ENCODE results near the gene EHBP1. TPM values are rescaled to one million over a fixed set of nuclear protein-coding genes. Genes with fewer than 3 reads are reported as not detected.

The EHBP1 gene
- polyA plus RNA-seq, 3 donors: 4.2 to 6.1 (median 6.0) TPM

DNA sequence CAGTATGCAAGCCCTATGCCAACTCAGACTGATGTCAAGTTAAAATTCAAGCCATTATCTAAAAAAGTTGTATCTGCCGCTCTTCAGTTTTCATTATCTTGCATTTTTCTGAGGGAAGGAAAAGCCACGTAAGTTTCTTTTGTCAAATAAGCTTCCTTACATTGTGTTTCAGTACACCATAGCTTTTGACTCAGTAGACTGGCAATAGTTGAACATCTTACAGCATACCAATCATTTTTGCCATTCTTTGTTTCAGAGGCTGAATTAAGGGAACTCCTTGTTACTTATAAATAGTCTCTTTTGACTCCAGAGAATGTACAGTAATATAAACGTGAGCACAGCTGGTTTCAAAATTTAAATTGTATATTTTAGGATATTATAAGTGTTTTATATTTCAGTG lies 120.6 kb downstream of the EHBP1 start:
- Histone ChIP-seq H3K9ac (ENCODE audit: insufficient read depth, low read length, poor library complexity, severe bottlenecking) (no peak overlapping the region), H3K4me1 (ENCODE audit: control insufficient read depth in 1 of 2, insufficient read depth in 2 of 2, low read length in 2 of 2) (no peaks in the 10 kb centered on the region), H3K27me3 (ENCODE audit: control insufficient read depth in 2 of 2, insufficient read depth in 2 of 2, low read length in 2 of 2) (no peaks in the 10 kb centered on the region), H3K36me3 (replicated peaks in 1 of 2; ENCODE audit: control insufficient read depth in 1 of 2, insufficient read depth in 2 of 2, low read length in 2 of 2) (peaks cover 5 to 29% of the 10 kb centered on the region in 2 donors), H3K4me3 (replicated peaks in 1 of 3; ENCODE audit: low read depth in 2 of 3, low read length in 3 of 3) (no peak overlapping the region), H3K4me2 (replicated peaks; ENCODE audit: extremely low read depth, low read length, poor library complexity, severe bottlenecking) (no peak overlapping the region), H4K20me1 (ENCODE audit: insufficient read depth, low read length) (no peaks in the 10 kb centered on the region), H3K79me2 (ENCODE audit: insufficient read depth, low read length) (no peaks in the 10 kb centered on the region), H3K27ac (ENCODE audit: low read depth in 1 of 2, low read length in 2 of 2) (no peak overlapping the region), H2AFZ (ENCODE audit: insufficient read depth, low read depth, low read length, poor library complexity, severe bottlenecking) (no peak overlapping the region), H3K9me3 (replicated peaks in 1 of 2; ENCODE audit: control insufficient read depth in 1 of 2, insufficient read depth in 1 of 2, low read length in 2 of 2) (no peaks in the 10 kb centered on the region)
- Mint-ChIP-seq H3K36me3 (peaks cover 27 to 29% of the 10 kb centered on the region in 2 donors), H3K27ac (no peak overlapping the region), H3K9me3 (peaks cover 2 to 7% (median 5%) of the 10 kb centered on the region in 7 donors), H3K4me3 (no peak overlapping the region), H3K27me3 (ENCODE audit: low read depth in 3 of 3) (no peaks in the 10 kb centered on the region), H3K4me1 (no peaks in the 10 kb centered on the region)
- no peak for DNase-seq
- intact Hi-C loops (cut with micrococcal nuclease): no loop called here
- TF ChIP-seq, protein P1, sequence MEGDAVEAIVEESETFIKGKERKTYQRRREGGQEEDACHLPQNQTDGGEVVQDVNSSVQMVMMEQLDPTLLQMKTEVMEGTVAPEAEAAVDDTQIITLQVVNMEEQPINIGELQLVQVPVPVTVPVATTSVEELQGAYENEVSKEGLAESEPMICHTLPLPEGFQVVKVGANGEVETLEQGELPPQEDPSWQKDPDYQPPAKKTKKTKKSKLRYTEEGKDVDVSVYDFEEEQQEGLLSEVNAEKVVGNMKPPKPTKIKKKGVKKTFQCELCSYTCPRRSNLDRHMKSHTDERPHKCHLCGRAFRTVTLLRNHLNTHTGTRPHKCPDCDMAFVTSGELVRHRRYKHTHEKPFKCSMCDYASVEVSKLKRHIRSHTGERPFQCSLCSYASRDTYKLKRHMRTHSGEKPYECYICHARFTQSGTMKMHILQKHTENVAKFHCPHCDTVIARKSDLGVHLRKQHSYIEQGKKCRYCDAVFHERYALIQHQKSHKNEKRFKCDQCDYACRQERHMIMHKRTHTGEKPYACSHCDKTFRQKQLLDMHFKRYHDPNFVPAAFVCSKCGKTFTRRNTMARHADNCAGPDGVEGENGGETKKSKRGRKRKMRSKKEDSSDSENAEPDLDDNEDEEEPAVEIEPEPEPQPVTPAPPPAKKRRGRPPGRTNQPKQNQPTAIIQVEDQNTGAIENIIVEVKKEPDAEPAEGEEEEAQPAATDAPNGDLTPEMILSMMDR (IDR thresholded peaks at IDR 0.05): no peak
- 100% methylated on average over 1 of the region's 3 CpGs for WGBS (ENCODE audit: insufficient coverage)

- TF ChIP-seq, protein P1 (IDR thresholded peaks at IDR 0.05): no peak
- H4K20me1 ChIP-seq (ENCODE audit: insufficient read depth, low read length): no peaks in the 10 kb centered on the region
- H3K9me3 Mint-ChIP-seq: peaks cover 2 to 10% (median 6%) of the 10 kb centered on the region in 7 donors
- H2AFZ ChIP-seq (ENCODE audit: insufficient read depth, low read depth, low read length, poor library complexity, severe bottlenecking): no peak overlapping the region
- H3K36me3 Mint-ChIP-seq: peaks cover 31 to 34% of the 10 kb centered on the region in 2 donors
- H3K4me1 Mint-ChIP-seq: no peaks in the 10 kb centered on the region
- no peaks in the 10 kb centered on the region for H3K79me2 ChIP-seq (ENCODE audit: insufficient read depth, low read length)
- intact Hi-C loops (cut with micrococcal nuclease): no loop called here
- DNase-seq: no peak
- no peak overlapping the region for H3K9ac ChIP-seq (ENCODE audit: insufficient read depth, low read length, poor library complexity, severe bottlenecking)
- H3K27me3 ChIP-seq (ENCODE audit: control insufficient read depth in 2 of 2, insufficient read depth in 2 of 2, low read length in 2 of 2): no peaks in the 10 kb centered on the region
- H3K4me1 ChIP-seq (ENCODE audit: control insufficient read depth in 1 of 2, insufficient read depth in 2 of 2, low read length in 2 of 2): no peaks in the 10 kb centered on the region
- no peaks in the 10 kb centered on the region for H3K9me3 ChIP-seq (replicated peaks in 1 of 2; ENCODE audit: control insufficient read depth in 1 of 2, insufficient read depth in 1 of 2, low read length in 2 of 2)
- peaks cover 5 to 38% of the 10 kb centered on the region in 2 donors for H3K36me3 ChIP-seq (replicated peaks in 1 of 2; ENCODE audit: control insufficient read depth in 1 of 2, insufficient read depth in 2 of 2, low read length in 2 of 2)
- WGBS (ENCODE audit: insufficient coverage): no CpG with 5 or more reads among the region's 4 CpGs
- H3K27ac ChIP-seq (ENCODE audit: low read depth in 1 of 2, low read length in 2 of 2): no peak overlapping the region
- no peak overlapping the region for H3K4me3 ChIP-seq (replicated peaks in 1 of 3; ENCODE audit: low read depth in 2 of 3, low read length in 3 of 3)
- H3K4me3 Mint-ChIP-seq: no peak overlapping the region
- H3K27me3 Mint-ChIP-seq (ENCODE audit: low read depth in 3 of 3): no peaks in the 10 kb centered on the region
- no peak overlapping the region for H3K27ac Mint-ChIP-seq
- H3K4me2 ChIP-seq (replicated peaks; ENCODE audit: extremely low read depth, low read length, poor library complexity, severe bottlenecking): no peak overlapping the region
Measured at GRCh38 chr2:62826953-62827675, 121.6 kb downstream of the EHBP1 start.

Measured in CD14-positive monocyte (primary cell).